Dendritic cell treated with granulocyte-macrophage colony-stimulating factor and Interleukin-4, amounts not matched to agents 40 ng/mL and 50 ng/mL, for 4 days (primary cell): ENCODE data around the gene CLEC20A.

Experiments
- H3K27ac Mint-ChIP-seq: one replicate; pipeline ENCODE4 v1.8.0; 2022; ENCODE audit warnings: mild to moderate bottlenecking, mixed read lengths
- H3K27me3 Mint-ChIP-seq: one replicate; pipeline ENCODE4 v1.8.0; 2022; ENCODE audit warnings: mild to moderate bottlenecking, mixed read lengths
- H3K36me3 Mint-ChIP-seq: one replicate; pipeline ENCODE4 v1.8.0; 2022; ENCODE audit warnings: low read depth, mixed read lengths
- H3K4me1 Mint-ChIP-seq: one replicate; pipeline ENCODE4 v1.8.0; 2022; ENCODE audit warnings: low read depth, mixed read lengths
- H3K4me3 Mint-ChIP-seq: one replicate; pipeline ENCODE4 v1.8.0; 2022; ENCODE audit warnings: mild to moderate bottlenecking, moderate library complexity, mixed read lengths
- H3K9me3 Mint-ChIP-seq: one replicate; pipeline ENCODE4 v1.8.0; 2022; ENCODE audit warnings: mixed read lengths
- intact Hi-C: fragments of 100-400 bp; cut with micrococcal nuclease; formaldehyde crosslinking; loops from one replicate; pipeline ENCODE4 v1.15.0; 2022

CLEC20A gene

GRCh38 chr1:178461701-178462100 is 35.1 kb downstream of the CLEC20A start:
- Mint-ChIP-seq H3K4me3 (no peak overlapping the region), H3K27ac (no peak overlapping the region), H3K4me1 (no peaks in the 10 kb centered on the region), H3K36me3 (peaks cover 56% of the 10 kb centered on the region), H3K27me3 (no peaks in the 10 kb centered on the region), H3K9me3 (no peaks in the 10 kb centered on the region)
- intact Hi-C loops = no loop called here

- H3K9me3 Mint-ChIP-seq = no peaks in the 10 kb centered on the region
- intact Hi-C loops = no loop called here
- H3K4me3 Mint-ChIP-seq = no peak overlapping the region
- H3K27me3 Mint-ChIP-seq = no peaks in the 10 kb centered on the region
- H3K36me3 Mint-ChIP-seq = peaks cover 56% of the 10 kb centered on the region
- no peaks in the 10 kb centered on the region for H3K4me1 Mint-ChIP-seq
- no peak overlapping the region for H3K27ac Mint-ChIP-seq
These were observed 35.7 kb downstream of the CLEC20A start for GRCh38 chr1:178461104-178461503.

- no peaks in the 10 kb centered on the region for H3K4me1 Mint-ChIP-seq
These were observed 38.6 kb downstream of the CLEC20A start for GRCh38 chr1:178458203-178458602.

GRCh38 chr1:178457651-178458050 is 39.1 kb downstream of the CLEC20A start:
- no peaks in the 10 kb centered on the region for H3K27me3 Mint-ChIP-seq
- no peaks in the 10 kb centered on the region for H3K9me3 Mint-ChIP-seq
- intact Hi-C loops = no loop called here
- H3K4me3 Mint-ChIP-seq = no peak overlapping the region
- H3K27ac Mint-ChIP-seq = no peak overlapping the region
- H3K36me3 Mint-ChIP-seq = peaks cover 66% of the 10 kb centered on the region
- H3K4me1 Mint-ChIP-seq = no peaks in the 10 kb centered on the region

More at GRCh38 chr1:178458203-178458602, 38.6 kb downstream of the CLEC20A start:
- H3K36me3 Mint-ChIP-seq = peaks cover 60% of the 10 kb centered on the region
- no peaks in the 10 kb centered on the region for H3K9me3 Mint-ChIP-seq
- no peak overlapping the region for H3K4me3 Mint-ChIP-seq
- H3K27ac Mint-ChIP-seq = no peak overlapping the region
- intact Hi-C loops = no loop called here
- no peaks in the 10 kb centered on the region for H3K27me3 Mint-ChIP-seq

GRCh38 chr1:178456472-178456871 is 40.3 kb downstream of the CLEC20A start:
- H3K9me3 Mint-ChIP-seq = no peaks in the 10 kb centered on the region
- intact Hi-C loops = no loop called here
- H3K4me1 Mint-ChIP-seq = no peaks in the 10 kb centered on the region
- peaks cover 76% of the 10 kb centered on the region for H3K36me3 Mint-ChIP-seq
- no peak overlapping the region for H3K4me3 Mint-ChIP-seq
- no peak overlapping the region for H3K27ac Mint-ChIP-seq
- H3K27me3 Mint-ChIP-seq = no peaks in the 10 kb centered on the region

GRCh38 chr1:178452013-178452412 is 44.8 kb downstream of the CLEC20A start:
- H3K27me3 Mint-ChIP-seq = no peaks in the 10 kb centered on the region
- H3K27ac Mint-ChIP-seq = no peak overlapping the region
- H3K4me1 Mint-ChIP-seq = no peaks in the 10 kb centered on the region
- intact Hi-C loops = no loop called here
- peaks cover 70% of the 10 kb centered on the region for H3K36me3 Mint-ChIP-seq
- no peak overlapping the region for H3K4me3 Mint-ChIP-seq
- H3K9me3 Mint-ChIP-seq = no peaks in the 10 kb centered on the region

- Mint-ChIP-seq H3K9me3 (no peaks in the 10 kb centered on the region), H3K4me1 (no peaks in the 10 kb centered on the region), H3K36me3 (peaks cover 70% of the 10 kb centered on the region), H3K27ac (no peak overlapping the region), H3K4me3 (no peak overlapping the region), H3K27me3 (no peaks in the 10 kb centered on the region)
- intact Hi-C loops = no loop called here
These were observed 45.2 kb downstream of the CLEC20A start for GRCh38 chr1:178451529-178451928.

GRCh38 chr1:178450871-178451270 is 45.9 kb downstream of the CLEC20A start:
- Mint-ChIP-seq H3K36me3 (peaks cover 69% of the 10 kb centered on the region), H3K27me3 (no peaks in the 10 kb centered on the region), H3K27ac (no peak overlapping the region), H3K4me3 (no peak overlapping the region), H3K4me1 (no peaks in the 10 kb centered on the region), H3K9me3 (no peaks in the 10 kb centered on the region)
- intact Hi-C loops = no loop called here

- no peaks in the 10 kb centered on the region for H3K4me1 Mint-ChIP-seq
These were observed 53.8 kb downstream of the CLEC20A start for GRCh38 chr1:178442925-178443324.

GRCh38 chr1:178438432-178438831 is 58.3 kb downstream of the CLEC20A start:
- intact Hi-C loops = no loop called here
- Mint-ChIP-seq H3K9me3 (no peaks in the 10 kb centered on the region), H3K4me3 (no peak overlapping the region), H3K27me3 (no peaks in the 10 kb centered on the region), H3K4me1 (no peaks in the 10 kb centered on the region), H3K36me3 (peaks cover 39% of the 10 kb centered on the region), H3K27ac (no peak overlapping the region)

More at GRCh38 chr1:178442925-178443324, 53.8 kb downstream of the CLEC20A start:
- H3K9me3 Mint-ChIP-seq = no peaks in the 10 kb centered on the region
- H3K27me3 Mint-ChIP-seq = no peaks in the 10 kb centered on the region
- intact Hi-C loops = no loop called here
- no peak overlapping the region for H3K27ac Mint-ChIP-seq
- no peak overlapping the region for H3K4me3 Mint-ChIP-seq
- peaks cover 79% of the 10 kb centered on the region for H3K36me3 Mint-ChIP-seq

GRCh38 chr1:178436899-178437298 is 59.9 kb downstream of the CLEC20A start:
- intact Hi-C loops = no loop called here

GRCh38 chr1:178434899-178435435 is 61.8 kb downstream of the CLEC20A start:
- no peak overlapping the region for H3K4me3 Mint-ChIP-seq
- no peaks in the 10 kb centered on the region for H3K9me3 Mint-ChIP-seq
- H3K27ac Mint-ChIP-seq = no peak overlapping the region
- peaks cover 9% of the 10 kb centered on the region for H3K36me3 Mint-ChIP-seq
- no peaks in the 10 kb centered on the region for H3K4me1 Mint-ChIP-seq
- intact Hi-C loops = no loop called here
- no peaks in the 10 kb centered on the region for H3K27me3 Mint-ChIP-seq

More at GRCh38 chr1:178436899-178437298, 59.9 kb downstream of the CLEC20A start:
- no peaks in the 10 kb centered on the region for H3K9me3 Mint-ChIP-seq
- H3K36me3 Mint-ChIP-seq = peaks cover 25% of the 10 kb centered on the region
- no peaks in the 10 kb centered on the region for H3K4me1 Mint-ChIP-seq
- no peak overlapping the region for H3K27ac Mint-ChIP-seq
- H3K4me3 Mint-ChIP-seq = no peak overlapping the region
- H3K27me3 Mint-ChIP-seq = no peaks in the 10 kb centered on the region

- H3K9me3 Mint-ChIP-seq = no peaks in the 10 kb centered on the region
- no peaks in the 10 kb centered on the region for H3K27me3 Mint-ChIP-seq
- H3K27ac Mint-ChIP-seq = no peak overlapping the region
- H3K4me1 Mint-ChIP-seq = no peaks in the 10 kb centered on the region
- peaks cover 3% of the 10 kb centered on the region for H3K36me3 Mint-ChIP-seq
- intact Hi-C loops = no loop called here
- H3K4me3 Mint-ChIP-seq = no peak overlapping the region
These were observed 62.4 kb downstream of the CLEC20A start for GRCh38 chr1:178434360-178434759.
